GM18909 (cell line): Measurements from ENCODE around the gene FAM118A.
"Not testable (repeated sequence)": the region's sequence is repeated elsewhere in the genome, so short reads cannot be mapped to it uniquely, and the experiment has no call there.

Experiments
- ATAC-seq: cut with Tn5 transposase; IDR thresholded peaks from one replicate; pipeline ENCODE4 v1.9.1; 2021; ENCODE audit warnings: mild to moderate bottlenecking; ENCODE audit not compliant: unreplicated experiment, poor library complexity

Gene FAM118A

GRCh38 chr22:45357490-45357889 lies 47.8 kb downstream of the FAM118A start:
- no peak for ATAC-seq

GRCh38 chr22:45358127-45358526 lies 48.4 kb downstream of the FAM118A start:
- no peak for ATAC-seq

- no peak for ATAC-seq
These were observed 49.9 kb downstream of the FAM118A start for GRCh38 chr22:45359627-45360026.

- ATAC-seq = no peak
These were observed 57.0 kb downstream of the FAM118A start for GRCh38 chr22:45366713-45367112.

- not testable (repeated sequence) for ATAC-seq
These were observed 63.9 kb downstream of the FAM118A start for GRCh38 chr22:45373592-45373991.

GRCh38 chr22:45376009-45376408 lies 66.3 kb downstream of the FAM118A start:
- ATAC-seq = no peak

- ATAC-seq = no peak
These were observed 67.0 kb downstream of the FAM118A start for GRCh38 chr22:45376703-45377102.

GRCh38 chr22:45381348-45381747 lies 71.6 kb downstream of the FAM118A start:
- ATAC-seq = no peak

GRCh38 chr22:45389546-45389945 lies 79.8 kb downstream of the FAM118A start:
- no peak for ATAC-seq
